SU-DHL-6 (cell line): ENCODE data around the gene NACAD.

ENCODE experiments used
- H2AFZ ChIP-seq: fragments of 200-600 bp; sonication (generic); 2 replicates; pipeline ENCODE4 v1.6.1; 2014; ENCODE audit warnings: low read depth, mild to moderate bottlenecking, moderate library complexity, mixed read lengths, antibody characterized with exemption, low read length; ENCODE audit not compliant: severe bottlenecking
- H3F3A ChIP-seq: fragments of 200-600 bp; shearing (Covaris generic); 2 replicates; pipeline ENCODE4 v1.6.0; 2016; ENCODE audit warnings: antibody characterized with exemption, mild to moderate bottlenecking; ENCODE audit not compliant: insufficient read depth
- H3K27ac ChIP-seq: fragments of 200-600 bp; sonication (generic); 2 replicates; pipeline ENCODE4 v1.5.1; 2016; ENCODE audit warnings: low read depth, mild to moderate bottlenecking, low read length, moderate library complexity, mixed read lengths
- H3K27me3 ChIP-seq: fragments of 200-600 bp; sonication (generic), shearing (Covaris generic); 2 replicates; pipeline ENCODE4 v1.6.0; 2014; ENCODE audit warnings: mild to moderate bottlenecking, low read length
- H3K36me3 ChIP-seq: fragments of 200-600 bp; sonication (generic); 2 replicates; pipeline ENCODE4 v1.6.1; 2014; ENCODE audit warnings: mild to moderate bottlenecking, low read length, mixed read lengths
- H3K4me2 ChIP-seq: fragments of 300-600, 200-600 bp; shearing (Covaris generic), sonication (generic); 2 replicates; pipeline ENCODE4 v1.6.0; 2014; ENCODE audit warnings: low read length, low read depth, mild to moderate bottlenecking; ENCODE audit not compliant: poor library complexity, severe bottlenecking
- H3K4me3 ChIP-seq: fragments of 200-600 bp; sonication (generic); 2 replicates; pipeline ENCODE4 v1.5.1; 2014; ENCODE audit warnings: antibody characterized with exemption, low read length, mild to moderate bottlenecking, mixed read lengths; ENCODE audit not compliant: insufficient read depth, poor library complexity, severe bottlenecking
- H3K79me2 ChIP-seq: fragments of 200-600 bp; sonication (generic); 2 replicates; pipeline ENCODE4 v1.6.1; 2014; ENCODE audit warnings: mild to moderate bottlenecking, low read length, moderate library complexity; ENCODE audit not compliant: insufficient read depth
- H3K9ac ChIP-seq: fragments of 200-600 bp; sonication (generic); 2 replicates; pipeline ENCODE4 v1.7.0; 2014; ENCODE audit warnings: mild to moderate bottlenecking, low read length
- H3K9me2 ChIP-seq: fragments of 200-600 bp; sonication (generic); replicated peaks from 2 replicates; pipeline ENCODE4 v1.6.1; 2014; ENCODE audit warnings: low read length; ENCODE audit not compliant: insufficient read depth
- H3K9me3 ChIP-seq: fragments of 200-600 bp; sonication (generic); 2 replicates; pipeline ENCODE4 v1.6.1; 2014; ENCODE audit warnings: low read length, mixed read lengths; ENCODE audit not compliant: insufficient read depth
- H4K20me1 ChIP-seq: fragments of 200-600 bp; sonication (generic); 2 replicates; pipeline ENCODE4 v1.6.1; 2014; ENCODE audit warnings: low read depth, mild to moderate bottlenecking, antibody characterized with exemption, low read length, moderate library complexity, mixed read lengths
- EZH2phosphoT487 ChIP-seq: fragments of 200-600 bp; sonication (generic), shearing (Covaris generic); conservative IDR thresholded peaks from 2 replicates; pipeline ENCODE4 v1.6.1; 2018; ENCODE audit warnings: mild to moderate bottlenecking, antibody characterized with exemption, low read length, moderate library complexity, mixed read lengths
- TF ChIP-seq, protein P1 (sequence below): fragments of 200-600 bp; sonication (generic); IDR thresholded peaks from one replicate; pipeline ENCODE4 v1.5.1; 2017; ENCODE audit warnings: antibody characterized with exemption, mild to moderate bottlenecking, low read length, moderate library complexity; ENCODE audit not compliant: insufficient read depth, poor library complexity, severe bottlenecking

The NACAD gene

DNA sequence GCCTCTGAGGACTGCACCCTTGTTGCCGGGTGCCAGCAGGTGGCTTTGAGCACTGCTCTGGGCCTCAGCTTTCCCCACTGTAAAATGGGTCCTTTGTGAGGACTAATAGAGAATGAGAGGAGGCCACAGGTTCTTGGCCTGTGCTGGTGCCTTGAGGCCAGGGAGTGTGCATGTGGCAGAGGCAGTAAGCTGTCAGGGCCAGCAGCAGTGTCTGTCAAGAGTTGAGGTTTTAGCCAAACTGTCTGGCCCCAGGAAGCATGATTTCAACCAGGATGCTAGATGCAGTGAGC lies 13.5 kb downstream of the NACAD start:
- TF ChIP-seq, protein P1, sequence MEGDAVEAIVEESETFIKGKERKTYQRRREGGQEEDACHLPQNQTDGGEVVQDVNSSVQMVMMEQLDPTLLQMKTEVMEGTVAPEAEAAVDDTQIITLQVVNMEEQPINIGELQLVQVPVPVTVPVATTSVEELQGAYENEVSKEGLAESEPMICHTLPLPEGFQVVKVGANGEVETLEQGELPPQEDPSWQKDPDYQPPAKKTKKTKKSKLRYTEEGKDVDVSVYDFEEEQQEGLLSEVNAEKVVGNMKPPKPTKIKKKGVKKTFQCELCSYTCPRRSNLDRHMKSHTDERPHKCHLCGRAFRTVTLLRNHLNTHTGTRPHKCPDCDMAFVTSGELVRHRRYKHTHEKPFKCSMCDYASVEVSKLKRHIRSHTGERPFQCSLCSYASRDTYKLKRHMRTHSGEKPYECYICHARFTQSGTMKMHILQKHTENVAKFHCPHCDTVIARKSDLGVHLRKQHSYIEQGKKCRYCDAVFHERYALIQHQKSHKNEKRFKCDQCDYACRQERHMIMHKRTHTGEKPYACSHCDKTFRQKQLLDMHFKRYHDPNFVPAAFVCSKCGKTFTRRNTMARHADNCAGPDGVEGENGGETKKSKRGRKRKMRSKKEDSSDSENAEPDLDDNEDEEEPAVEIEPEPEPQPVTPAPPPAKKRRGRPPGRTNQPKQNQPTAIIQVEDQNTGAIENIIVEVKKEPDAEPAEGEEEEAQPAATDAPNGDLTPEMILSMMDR = no peak
- no peak for TF ChIP-seq EZH2phosphoT487
- Histone ChIP-seq H3K4me2 (no peak overlapping the region), H3K9me2 (no peaks in the 10 kb centered on the region), H3K27ac (no peak overlapping the region), H3K9me3 (no peaks in the 10 kb centered on the region), H3K9ac (no peak overlapping the region), H4K20me1 (no peaks in the 10 kb centered on the region), H3F3A (no peaks in the 10 kb centered on the region), H3K79me2 (no peaks in the 10 kb centered on the region), H3K36me3 (no peaks in the 10 kb centered on the region), H2AFZ (no peak overlapping the region), H3K4me3 (no peak overlapping the region), H3K27me3 (no peaks in the 10 kb centered on the region)

DNA sequence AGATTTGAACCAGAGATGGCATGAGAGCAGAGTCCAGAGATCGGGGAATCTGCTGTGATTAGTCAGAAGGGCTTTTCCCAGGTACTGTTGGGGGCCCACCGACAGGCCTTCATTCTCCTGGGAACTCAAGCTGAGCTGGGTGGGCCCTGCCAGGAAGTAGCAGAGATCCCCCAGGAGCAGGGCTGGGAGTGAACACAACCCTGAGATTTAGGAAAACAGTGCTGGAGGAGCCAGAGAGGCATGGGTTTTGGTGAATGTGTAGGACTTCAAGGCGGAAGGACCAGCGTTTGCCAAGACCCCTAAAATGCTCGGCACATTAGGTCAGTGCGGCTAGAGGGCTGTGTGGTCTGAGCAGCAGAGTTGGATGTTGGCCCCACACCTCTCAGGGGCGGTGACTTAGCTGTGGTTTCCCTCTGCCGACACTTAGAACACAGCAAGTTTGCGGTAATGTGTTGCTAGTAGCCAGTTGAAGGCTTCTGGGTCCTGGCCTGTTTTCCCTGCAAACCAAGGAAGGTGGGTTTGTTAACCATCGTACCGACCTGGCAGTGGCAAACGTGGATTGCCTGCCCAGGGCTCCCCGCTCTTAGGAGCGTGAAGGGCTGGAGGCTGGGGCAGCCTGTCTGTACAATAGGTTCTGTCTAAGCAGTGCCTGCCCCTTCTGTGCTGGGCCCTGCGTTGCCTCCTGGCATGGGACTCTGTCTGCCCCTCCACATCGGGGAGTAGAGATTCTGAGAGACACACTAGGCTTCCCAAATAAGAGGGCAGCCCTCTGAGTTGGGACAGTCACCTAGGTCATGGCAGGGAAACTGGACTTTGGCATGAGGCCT lies 14.0 kb downstream of the NACAD start:
- no peak overlapping the region for H3K4me2 ChIP-seq
- H3K27me3 ChIP-seq = no peaks in the 10 kb centered on the region
- H3K36me3 ChIP-seq = no peaks in the 10 kb centered on the region
- H3K4me3 ChIP-seq = no peak overlapping the region
- H3K9ac ChIP-seq = no peak overlapping the region
- no peaks in the 10 kb centered on the region for H4K20me1 ChIP-seq
- TF ChIP-seq, protein P1 = no peak
- no peak for TF ChIP-seq EZH2phosphoT487
- H3K9me2 ChIP-seq = no peaks in the 10 kb centered on the region
- no peak overlapping the region for H2AFZ ChIP-seq
- no peaks in the 10 kb centered on the region for H3K9me3 ChIP-seq
- H3K27ac ChIP-seq = no peak overlapping the region
- H3F3A ChIP-seq = no peaks in the 10 kb centered on the region
- H3K79me2 ChIP-seq = no peaks in the 10 kb centered on the region

DNA sequence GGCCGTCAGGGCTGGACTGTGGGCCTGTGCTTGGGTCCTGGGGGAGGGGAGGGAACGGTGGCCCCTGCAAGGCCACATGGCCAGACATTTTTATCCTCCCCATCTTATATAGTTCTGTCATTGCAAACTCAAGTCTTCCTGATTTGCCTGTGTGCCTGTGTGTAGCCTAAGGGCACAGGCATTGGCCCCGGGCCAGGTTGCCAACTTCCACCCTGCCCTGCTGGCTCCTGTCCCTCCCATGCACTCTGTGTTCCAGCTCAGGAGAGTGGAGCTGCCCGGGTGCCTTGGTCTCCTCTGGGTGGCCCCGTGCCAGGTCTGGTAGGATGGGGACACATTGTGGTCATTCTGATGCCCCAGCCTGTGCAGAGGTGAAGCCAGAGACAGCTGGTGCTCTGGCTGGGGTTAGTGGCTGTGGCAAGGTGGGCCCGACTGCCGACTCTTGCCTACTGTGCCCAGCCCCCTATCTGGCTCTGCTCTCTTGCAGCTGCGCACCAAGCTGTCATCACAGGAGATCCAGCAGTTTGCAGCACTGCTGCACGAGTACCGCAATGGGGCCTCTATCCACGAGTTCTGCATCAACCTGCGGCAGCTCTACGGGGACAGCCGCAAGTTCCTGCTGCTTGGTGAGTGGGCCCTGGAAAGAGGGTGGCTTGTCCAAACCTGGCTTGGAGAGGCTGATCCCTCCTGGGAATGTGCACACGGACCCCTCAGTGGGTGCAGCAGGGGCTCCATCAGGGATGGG lies 14.8 kb downstream of the NACAD start:
- no peak for TF ChIP-seq EZH2phosphoT487
- Histone ChIP-seq H3K27me3 (no peaks in the 10 kb centered on the region), H3K9ac (no peak overlapping the region), H3K4me3 (no peak overlapping the region), H2AFZ (no peak overlapping the region), H3K9me2 (no peaks in the 10 kb centered on the region), H3K79me2 (no peaks in the 10 kb centered on the region), H3K36me3 (no peaks in the 10 kb centered on the region), H3K9me3 (no peaks in the 10 kb centered on the region), H3K27ac (no peak overlapping the region), H4K20me1 (no peaks in the 10 kb centered on the region), H3K4me2 (no peak overlapping the region), H3F3A (no peaks in the 10 kb centered on the region)
